IMR-90 (cell line): ENCODE measurements around the gene NTRK3.

Source experiments
- CTCF ChIP-seq: conservative IDR thresholded peaks from 2 replicates; pipeline ENCODE4 v1.5.1; 2012; ENCODE audit warnings: mild to moderate bottlenecking, low read depth, low read length, improper control_type of control experiment
- MAZ ChIP-seq: IDR thresholded peaks from 2 replicates; pipeline ENCODE4 v1.6.1; 2012; ENCODE audit warnings: low read depth, mild to moderate bottlenecking, low read length, improper control_type of control experiment, moderate library complexity, borderline replicate concordance
- POLR2A ChIP-seq: IDR thresholded peaks from 2 replicates; pipeline ENCODE4 v1.6.1; 2012; ENCODE audit warnings: mild to moderate bottlenecking, low read depth, low read length
- RAD21 ChIP-seq: IDR thresholded peaks from 2 replicates; pipeline ENCODE4 v1.6.1; 2012; ENCODE audit warnings: low read length, improper control_type of control experiment
- RCOR1 ChIP-seq: IDR thresholded peaks from 2 replicates; pipeline ENCODE4 v1.6.1; 2012; ENCODE audit warnings: mild to moderate bottlenecking, low read length, improper control_type of control experiment; ENCODE audit not compliant: insufficient replicate concordance
- TF ChIP-seq, protein P1 (sequence below): fragments of 150-350 bp; IDR thresholded peaks from 2 replicates; pipeline ENCODE4 v1.6.1; 2016; ENCODE audit warnings: low read depth, mild to moderate bottlenecking, low read length, moderate library complexity, borderline replicate concordance

GRCh38 chr15:88241461-88241860 is 15.1 kb downstream of the NTRK3 start:
- TF ChIP-seq RCOR1 = no peak
- no peak for TF ChIP-seq CTCF
- TF ChIP-seq POLR2A = no peak
- no peak for TF ChIP-seq RAD21
- TF ChIP-seq, protein P1, sequence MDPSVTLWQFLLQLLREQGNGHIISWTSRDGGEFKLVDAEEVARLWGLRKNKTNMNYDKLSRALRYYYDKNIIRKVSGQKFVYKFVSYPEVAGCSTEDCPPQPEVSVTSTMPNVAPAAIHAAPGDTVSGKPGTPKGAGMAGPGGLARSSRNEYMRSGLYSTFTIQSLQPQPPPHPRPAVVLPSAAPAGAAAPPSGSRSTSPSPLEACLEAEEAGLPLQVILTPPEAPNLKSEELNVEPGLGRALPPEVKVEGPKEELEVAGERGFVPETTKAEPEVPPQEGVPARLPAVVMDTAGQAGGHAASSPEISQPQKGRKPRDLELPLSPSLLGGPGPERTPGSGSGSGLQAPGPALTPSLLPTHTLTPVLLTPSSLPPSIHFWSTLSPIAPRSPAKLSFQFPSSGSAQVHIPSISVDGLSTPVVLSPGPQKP = no peak
- TF ChIP-seq MAZ = no peak
